ENCODE measurements around the gene MFRP.

MFRP gene

DNA sequence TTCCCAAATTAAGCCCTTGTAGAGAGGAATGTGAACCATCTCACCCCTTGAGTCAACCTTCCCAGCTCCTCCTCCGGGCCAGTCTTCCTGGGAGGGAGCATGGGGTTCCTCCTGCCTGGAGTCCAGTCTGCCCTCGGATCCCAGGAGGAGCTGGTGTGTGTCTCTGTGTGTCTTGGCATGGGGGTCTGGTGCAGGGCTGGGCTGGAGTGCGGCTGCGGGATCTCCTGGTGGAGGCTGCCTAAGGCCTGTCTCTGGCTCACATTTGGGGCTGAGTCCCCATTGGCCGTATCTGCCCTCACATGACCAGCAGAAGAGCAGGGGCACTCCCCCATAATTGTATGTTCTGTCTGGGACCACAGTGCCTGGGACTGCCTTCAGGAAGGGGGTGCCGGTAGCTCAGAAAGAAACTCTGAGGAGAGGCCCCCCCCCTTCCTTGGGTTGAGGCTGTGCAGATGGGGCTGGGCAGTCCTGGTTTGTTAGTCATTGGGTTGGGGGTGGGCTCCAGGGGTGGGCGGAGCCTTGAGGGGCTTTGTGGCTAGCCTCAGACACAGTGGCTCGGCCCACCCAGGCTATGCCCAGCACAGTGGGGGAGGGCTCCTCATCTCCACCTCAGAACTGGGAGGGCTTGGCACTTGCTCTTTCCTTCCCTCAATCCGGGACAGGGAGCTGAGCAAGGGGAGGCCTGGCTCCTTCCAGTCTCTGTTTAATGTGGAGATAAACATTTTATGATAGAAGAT lies 8.8 kb downstream of the MFRP start:
- TF ChIP-seq, protein P1, sequence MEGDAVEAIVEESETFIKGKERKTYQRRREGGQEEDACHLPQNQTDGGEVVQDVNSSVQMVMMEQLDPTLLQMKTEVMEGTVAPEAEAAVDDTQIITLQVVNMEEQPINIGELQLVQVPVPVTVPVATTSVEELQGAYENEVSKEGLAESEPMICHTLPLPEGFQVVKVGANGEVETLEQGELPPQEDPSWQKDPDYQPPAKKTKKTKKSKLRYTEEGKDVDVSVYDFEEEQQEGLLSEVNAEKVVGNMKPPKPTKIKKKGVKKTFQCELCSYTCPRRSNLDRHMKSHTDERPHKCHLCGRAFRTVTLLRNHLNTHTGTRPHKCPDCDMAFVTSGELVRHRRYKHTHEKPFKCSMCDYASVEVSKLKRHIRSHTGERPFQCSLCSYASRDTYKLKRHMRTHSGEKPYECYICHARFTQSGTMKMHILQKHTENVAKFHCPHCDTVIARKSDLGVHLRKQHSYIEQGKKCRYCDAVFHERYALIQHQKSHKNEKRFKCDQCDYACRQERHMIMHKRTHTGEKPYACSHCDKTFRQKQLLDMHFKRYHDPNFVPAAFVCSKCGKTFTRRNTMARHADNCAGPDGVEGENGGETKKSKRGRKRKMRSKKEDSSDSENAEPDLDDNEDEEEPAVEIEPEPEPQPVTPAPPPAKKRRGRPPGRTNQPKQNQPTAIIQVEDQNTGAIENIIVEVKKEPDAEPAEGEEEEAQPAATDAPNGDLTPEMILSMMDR (IDR thresholded peaks at IDR 0.05; ENCODE audit: extremely low read depth, insufficient read depth, missing control alignments), result no peak
- no peak for DNase-seq (ENCODE audit: low spot score)
- in situ Hi-C loops (cut with MboI; ENCODE audit: low pct_unique_long_range_greater_than_20kb, low sequenced_read_pairs, unreplicated experiment), result no loop called here

DNA sequence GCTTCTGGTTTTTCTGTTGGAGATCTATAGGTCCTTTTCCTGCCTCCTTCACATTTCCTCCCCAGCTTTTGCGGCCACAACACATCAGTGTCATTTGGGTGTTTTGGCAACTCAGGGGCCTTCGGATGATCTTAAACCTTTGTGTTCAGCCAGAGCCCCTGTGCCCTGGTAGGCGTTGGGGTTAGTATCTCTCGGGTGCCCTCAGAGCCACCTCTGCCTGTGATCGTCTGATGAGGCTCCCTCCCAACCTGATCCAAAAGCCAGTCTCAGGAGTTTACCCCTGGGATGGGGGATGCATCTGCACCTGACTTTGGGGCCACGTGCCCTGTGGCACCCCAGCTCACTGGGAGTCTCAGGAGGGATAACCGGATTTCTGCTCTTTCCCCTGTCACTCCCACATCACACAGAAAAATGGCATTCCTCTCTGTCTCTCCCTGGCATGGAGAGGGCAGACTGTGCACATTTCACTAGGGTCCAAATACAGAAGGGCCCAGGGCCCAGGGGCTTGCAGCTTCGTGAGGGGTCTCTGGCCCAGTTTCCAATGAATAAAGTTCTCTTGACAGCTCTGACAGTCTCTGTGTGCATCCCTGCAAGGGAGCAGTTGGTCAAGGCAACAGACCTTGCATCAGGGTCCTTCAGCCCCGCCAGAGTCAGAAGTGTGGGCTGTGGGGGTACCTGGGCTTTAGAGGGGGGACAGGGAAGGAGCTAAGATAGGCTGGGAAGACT lies 9.6 kb downstream of the MFRP start:
- DNase-seq (ENCODE audit: low spot score), result no peak
- TF ChIP-seq, protein P1 (IDR thresholded peaks at IDR 0.05; ENCODE audit: extremely low read depth, insufficient read depth, missing control alignments), result no peak
- in situ Hi-C loops (cut with MboI; ENCODE audit: low pct_unique_long_range_greater_than_20kb, low sequenced_read_pairs, unreplicated experiment), result no loop called here

GRCh38 chr11:119335655-119336543 lies 10.6 kb downstream of the MFRP start:
- TF ChIP-seq, protein P1 (IDR thresholded peaks at IDR 0.05; ENCODE audit: extremely low read depth, insufficient read depth, missing control alignments), result no peak
- no peak for DNase-seq (ENCODE audit: low spot score)
- in situ Hi-C loops (cut with MboI; ENCODE audit: low pct_unique_long_range_greater_than_20kb, low sequenced_read_pairs, unreplicated experiment), result no loop called here

DNA sequence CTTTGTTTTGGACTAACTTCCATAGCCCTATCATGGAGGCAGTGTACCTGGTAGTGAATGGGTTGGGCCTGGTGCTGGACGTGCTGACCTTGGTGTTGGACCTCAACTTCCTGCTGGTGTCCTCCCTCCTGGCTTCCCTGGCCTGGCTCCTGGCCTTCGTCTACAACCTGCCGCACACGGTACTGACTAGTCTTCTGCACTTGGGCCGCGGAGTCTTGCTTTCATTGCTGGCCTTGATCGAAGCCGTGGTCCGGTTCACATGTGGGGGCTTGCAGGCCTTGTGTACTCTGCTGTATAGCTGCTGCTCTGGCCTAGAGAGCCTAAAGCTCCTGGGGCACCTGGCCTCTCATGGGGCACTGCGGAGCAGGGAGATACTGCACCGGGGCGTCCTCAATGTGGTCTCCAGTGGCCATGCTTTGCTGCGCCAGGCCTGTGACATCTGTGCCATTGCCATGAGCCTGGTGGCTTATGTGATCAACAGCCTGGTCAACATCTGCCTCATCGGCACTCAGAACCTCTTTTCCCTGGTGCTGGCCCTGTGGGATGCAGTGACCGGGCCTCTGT lies 11.3 kb downstream of the MFRP start:
- no peak for DNase-seq (ENCODE audit: low spot score)
- in situ Hi-C loops (cut with MboI; ENCODE audit: low pct_unique_long_range_greater_than_20kb, low sequenced_read_pairs, unreplicated experiment), result no loop called here
- TF ChIP-seq, protein P1 (IDR thresholded peaks at IDR 0.05; ENCODE audit: extremely low read depth, insufficient read depth, missing control alignments), result no peak

GRCh38 chr11:119334174-119334930 lies 12.2 kb downstream of the MFRP start, which contains the start of gene RNF26:
RNF26 (plus strand) TSS chr11:119334527; CDS start chr11:119335123, 596 bp downstream.
- in situ Hi-C loops (cut with MboI; ENCODE audit: low pct_unique_long_range_greater_than_20kb, low sequenced_read_pairs, unreplicated experiment), result no loop called here
- DNase-seq (ENCODE audit: low spot score), result peak; percentile 99
- TF ChIP-seq, protein P1 (IDR thresholded peaks at IDR 0.05; ENCODE audit: extremely low read depth, insufficient read depth, missing control alignments), result no peak

Data from GM13977 (cell line).